SW480 (cell line): ENCODE measurements around the gene CBFA2T3.
A peak's percentile ranks its signal among the peaks of the same experiment; 100 is the strongest.

Experiments used
- DNase-seq: peaks from one replicate; pipeline ENCODE4 v3.0.0-alpha.2; 2016; ENCODE audit warnings: low spot score

Gene CBFA2T3

GRCh38 chr16:88938777-88939244 is 38.2 kb downstream of the CBFA2T3 start:
- no peak for DNase-seq

GRCh38 chr16:88938119-88938776 is 38.8 kb downstream of the CBFA2T3 start:
- no peak for DNase-seq

- DNase-seq = no peak
These were observed 39.8 kb downstream of the CBFA2T3 start for GRCh38 chr16:88937206-88937621.

GRCh38 chr16:88936556-88937205 is 40.3 kb downstream of the CBFA2T3 start:
- DNase-seq = no peak

GRCh38 chr16:88936008-88936555 is 40.9 kb downstream of the CBFA2T3 start:
- DNase-seq = peak; percentile 45

DNA sequence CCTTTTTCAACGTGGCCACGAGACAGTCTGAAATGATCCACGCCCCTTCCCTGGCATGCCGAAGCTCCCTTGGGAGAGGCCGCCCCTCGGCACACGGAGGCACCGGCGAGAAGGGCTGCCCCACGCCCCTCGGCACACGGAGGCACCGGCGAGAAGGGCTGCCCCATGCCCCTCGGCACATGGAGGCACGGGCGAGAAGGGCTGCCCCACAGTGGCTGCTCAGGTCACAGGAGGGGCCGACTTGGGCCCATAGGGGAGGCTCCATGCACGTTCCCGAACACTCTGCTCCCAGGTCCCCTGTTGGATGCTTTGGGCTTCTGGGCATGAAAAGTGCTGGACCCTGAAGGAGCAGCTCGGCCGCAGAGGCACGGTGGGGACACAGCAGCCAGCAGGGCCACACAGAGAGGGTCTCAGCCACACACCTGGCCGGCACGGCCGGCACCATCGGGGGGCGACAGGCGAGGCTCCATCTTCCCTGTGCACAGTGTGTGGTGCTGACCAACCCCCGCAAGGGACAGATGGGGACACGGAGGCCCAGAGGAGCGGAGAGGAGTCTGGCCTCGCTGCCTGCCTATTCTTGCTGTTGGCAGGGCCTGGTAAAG is 42.8 kb downstream of the CBFA2T3 start:
- DNase-seq = no peak

DNA sequence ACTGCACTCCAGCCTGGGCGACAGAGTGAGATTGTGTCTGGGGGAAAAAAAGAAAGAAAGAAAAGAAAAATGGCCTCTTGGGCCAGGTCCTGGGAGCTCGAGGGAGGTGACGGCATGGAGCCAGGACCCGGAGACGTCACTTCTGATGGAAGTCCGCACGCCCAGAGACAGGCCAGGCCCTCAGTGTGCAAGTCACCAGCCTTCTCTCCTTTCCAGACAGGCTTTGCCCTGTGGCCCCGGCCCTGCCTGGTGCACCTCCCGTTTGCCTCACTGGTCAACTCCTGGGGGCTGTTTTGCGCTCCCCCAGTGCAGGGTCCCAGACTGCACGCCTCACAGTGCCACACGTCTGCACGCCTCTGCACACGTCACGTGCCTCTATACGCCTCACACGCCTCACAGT is 44.1 kb downstream of the CBFA2T3 start:
- no peak for DNase-seq

DNA sequence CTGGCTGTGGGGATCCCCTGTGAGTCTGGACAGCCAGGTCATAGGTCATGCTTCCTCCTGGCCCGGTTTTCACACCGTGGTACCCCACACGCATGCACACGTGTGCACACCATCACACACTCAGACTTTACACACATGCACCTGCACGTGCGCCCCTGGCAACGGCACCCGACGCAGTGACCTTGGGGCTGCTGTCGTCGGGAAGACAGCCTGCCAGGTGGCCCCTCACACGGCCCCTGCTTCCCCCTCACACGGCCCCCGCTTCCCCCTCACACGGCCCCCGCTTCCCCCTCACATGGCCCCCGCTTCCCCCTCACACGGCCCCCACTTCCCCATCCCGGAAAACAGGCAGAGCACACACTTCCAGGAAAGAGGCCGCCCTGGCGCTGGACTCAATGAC is 45.1 kb downstream of the CBFA2T3 start:
- no peak for DNase-seq

DNA sequence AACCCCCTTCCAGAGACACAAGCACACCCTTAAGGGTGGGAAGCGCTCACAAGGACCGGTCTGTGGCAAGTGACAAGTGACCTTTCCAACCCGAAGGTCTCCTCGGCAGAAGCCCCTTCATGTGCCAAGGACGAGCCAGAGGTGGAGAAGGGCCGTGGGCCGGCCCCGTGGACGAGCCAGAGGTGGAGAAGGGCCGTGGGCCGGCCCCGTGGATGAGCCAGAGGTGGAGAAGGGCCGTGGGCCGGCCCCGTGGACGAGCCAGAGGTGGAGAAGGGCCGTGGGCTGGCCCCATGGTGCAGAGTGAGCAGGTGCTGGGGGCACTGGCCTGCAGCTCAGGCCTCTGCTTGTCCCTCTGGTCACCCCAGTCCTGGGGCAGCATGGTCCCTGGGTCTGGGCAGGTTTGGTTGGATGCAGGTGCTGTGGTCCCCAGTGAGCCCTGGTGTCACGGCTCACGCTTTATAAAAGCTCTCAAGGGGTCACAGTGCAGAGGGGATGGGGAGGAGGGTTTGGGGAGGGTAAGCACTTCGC is 45.6 kb downstream of the CBFA2T3 start:
- no peak for DNase-seq

DNA sequence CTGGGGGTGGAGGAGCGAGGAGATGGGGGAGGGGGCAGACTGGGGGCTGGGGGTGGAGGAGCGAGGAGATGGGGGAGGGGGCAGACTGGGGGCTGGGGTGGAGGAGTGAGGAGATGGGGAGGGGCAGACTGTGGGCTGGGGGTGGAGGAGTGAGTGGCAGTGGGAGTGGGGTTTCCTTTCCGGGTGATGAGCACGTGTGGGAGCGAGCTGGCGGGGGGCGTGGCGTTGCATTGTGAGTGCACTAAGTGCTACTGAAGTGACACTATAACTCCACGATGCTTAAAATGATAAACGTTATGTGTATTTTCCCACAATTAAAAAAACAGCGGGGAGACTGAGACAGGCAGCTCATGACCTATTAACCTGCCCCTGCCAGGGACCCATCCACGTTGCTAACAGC is 46.3 kb downstream of the CBFA2T3 start:
- no peak for DNase-seq

DNA sequence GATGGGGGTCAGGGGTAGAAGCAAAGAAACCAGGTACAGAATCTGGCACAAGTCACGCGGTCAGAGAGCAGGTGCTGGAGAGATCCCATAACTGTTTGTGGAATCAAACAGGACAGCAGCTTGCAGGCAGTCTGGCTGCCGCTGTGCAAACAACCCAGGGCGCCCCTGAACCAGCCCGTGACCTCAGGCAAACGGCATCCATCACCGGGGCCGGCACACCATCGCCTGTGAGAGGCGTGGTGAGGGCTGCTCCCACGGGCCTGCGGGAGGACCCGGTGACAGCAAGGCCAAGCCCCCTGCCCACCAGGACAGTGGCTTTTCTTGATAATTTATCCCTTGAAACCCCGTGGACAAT is 47.9 kb downstream of the CBFA2T3 start:
- no peak for DNase-seq

GRCh38 chr16:88928405-88929090 is 48.5 kb downstream of the CBFA2T3 start:
- DNase-seq = no peak

GRCh38 chr16:88927661-88928060 is 49.3 kb downstream of the CBFA2T3 start:
- DNase-seq = no peak

GRCh38 chr16:88927010-88927409 is 50.0 kb downstream of the CBFA2T3 start:
- DNase-seq = no peak

DNA sequence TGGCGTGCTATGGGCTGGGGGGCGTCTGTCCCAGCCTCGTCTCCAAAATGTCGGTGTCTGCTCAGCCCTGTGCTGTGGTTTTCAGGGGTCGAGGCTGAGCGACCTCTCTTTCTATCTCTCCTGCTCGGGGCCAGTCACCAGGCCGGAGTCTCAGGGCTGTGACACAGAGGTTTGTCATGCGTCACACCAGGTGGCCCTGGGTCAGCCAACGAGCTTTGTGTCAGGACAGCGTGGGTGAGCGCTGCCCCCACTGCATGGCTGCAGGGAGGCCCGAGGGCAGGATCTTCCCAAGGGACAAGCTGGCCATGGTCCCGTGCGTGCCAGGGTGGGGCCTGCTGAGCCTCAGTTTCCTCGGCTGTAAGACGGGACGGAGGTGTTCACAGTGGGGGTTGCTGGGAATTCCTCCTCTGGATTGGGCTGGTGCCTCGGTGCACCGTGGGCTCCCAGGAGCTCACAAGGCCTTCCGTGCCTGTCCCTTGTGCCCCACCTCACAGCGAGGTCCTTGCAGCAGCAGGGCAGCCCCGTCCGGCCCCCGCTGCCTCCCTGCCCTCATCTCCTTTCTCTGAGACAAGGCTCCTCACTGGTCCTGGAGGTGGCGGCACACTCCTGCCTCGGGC is 50.5 kb downstream of the CBFA2T3 start:
- no peak for DNase-seq

- DNase-seq = no peak
These were observed 51.5 kb downstream of the CBFA2T3 start for GRCh38 chr16:88925540-88925887.

GRCh38 chr16:88924834-88925539 is 52.0 kb downstream of the CBFA2T3 start:
- DNase-seq = peak; percentile 59

DNA sequence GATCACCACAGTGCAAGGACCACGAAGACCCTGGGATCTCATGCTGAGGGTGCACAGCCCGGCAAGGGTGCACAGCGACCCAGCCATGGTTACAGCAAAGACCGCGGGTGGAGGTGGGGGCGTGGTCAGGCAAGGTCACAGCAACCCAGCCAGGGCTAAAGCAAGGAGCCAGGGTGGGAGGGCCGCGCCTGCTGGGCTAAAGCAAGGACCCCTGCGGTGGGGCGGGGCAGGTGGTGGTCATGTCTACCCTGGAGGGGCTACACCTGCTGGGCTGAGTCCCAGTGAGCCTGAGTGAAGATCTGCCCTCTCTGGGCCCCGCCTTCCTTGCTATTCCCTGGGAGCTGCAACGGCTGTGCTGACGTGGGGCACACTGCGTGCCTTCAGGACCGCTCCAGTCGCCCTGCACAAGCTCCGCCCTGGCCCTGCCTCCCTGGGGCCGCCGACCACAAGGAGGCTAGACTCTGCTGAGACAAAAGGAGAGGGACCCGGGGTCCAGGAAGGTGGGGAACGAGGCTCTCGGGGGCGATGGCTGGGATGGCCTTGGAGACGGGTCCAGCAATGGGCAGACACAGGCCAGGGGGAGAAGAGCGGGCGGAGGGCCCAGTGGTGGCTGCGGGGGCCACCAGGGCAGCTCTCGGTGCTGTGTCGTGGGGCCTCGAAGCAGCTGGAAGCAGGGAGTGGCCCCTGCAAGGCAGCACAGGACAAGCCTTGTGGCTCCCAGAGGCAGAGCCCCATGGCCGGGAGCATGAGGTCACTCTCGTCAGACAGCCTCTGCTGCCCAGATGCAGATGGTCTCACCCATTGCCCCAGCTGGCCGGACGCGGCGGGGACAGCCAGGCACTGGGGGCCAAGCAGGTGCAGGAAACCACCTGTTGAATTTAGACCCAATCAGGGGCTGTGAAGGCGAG is 52.8 kb downstream of the CBFA2T3 start:
- DNase-seq = no peak

- DNase-seq = no peak
These were observed 53.6 kb downstream of the CBFA2T3 start for GRCh38 chr16:88923450-88923849.

DNA sequence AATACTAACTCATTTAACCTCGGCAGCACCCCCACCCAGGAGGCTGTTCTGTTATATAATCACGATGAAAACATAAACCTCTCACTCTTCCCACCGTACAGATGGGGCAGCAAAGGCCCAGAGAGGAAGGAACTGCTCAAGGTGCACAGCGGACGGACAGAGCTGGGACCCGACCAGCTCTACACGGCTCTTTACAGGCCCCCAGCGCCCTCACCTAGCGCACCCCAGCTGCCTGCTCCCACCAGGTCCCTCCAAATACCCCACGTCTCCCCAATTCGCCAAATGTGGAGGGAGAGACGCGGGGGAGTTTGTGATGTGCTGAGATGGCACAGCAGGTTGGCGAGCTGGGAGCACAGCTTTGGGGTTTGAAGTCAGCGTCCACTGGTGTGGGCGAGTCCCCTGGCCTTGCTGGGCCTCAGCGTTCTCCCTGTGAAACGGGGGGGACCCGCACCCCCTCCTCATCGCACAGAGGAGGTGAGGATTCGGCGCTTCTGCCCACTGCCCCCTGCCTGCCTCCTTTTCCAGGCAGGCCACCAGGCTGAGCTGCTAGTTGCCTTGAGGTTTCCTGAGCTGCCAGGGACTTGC is 54.1 kb downstream of the CBFA2T3 start:
- no peak for DNase-seq
